CD4-positive, alpha-beta T cell treated with Interleukin-6 for 4 hours (primary cell): Measurements from ENCODE around the gene DEFB129.

ENCODE experiments used
- DNase-seq: peaks from one replicate; pipeline ENCODE4 v3.0.0-alpha.2; 2020; ENCODE audit warnings: mixed read lengths

DEFB129 gene

DNA sequence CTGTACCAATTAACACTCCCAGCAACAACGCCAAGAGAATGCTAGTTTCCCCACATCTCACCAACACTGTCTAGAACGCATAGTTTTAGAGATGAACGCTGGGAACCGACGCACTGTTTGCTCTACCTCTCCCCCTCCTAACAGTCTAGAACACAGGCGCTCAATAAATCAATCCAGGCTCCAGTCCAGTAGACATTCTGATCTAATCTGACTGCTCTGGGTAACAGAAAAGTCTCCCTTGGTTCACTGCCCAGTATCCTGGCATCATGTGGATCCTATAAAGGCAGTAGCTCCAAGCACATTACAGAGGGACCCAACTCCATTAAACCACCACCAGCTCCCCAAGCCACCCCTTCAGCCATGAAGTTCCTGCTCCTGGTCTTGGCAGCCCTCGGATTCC is 30.4 kb downstream of the DEFB129 start, which contains the start of gene DEFB132:
Gene DEFB132 (plus strand): TSS at position 306 of the 400 bp plus-strand sequence. CDS start 55 bp downstream, at position 361.
- DNase-seq, result no peak

GRCh38 chr20:258269-258858 is 31.3 kb downstream of the DEFB129 start:
- no peak for DNase-seq

- peak; percentile 28 for DNase-seq
Measured at GRCh38 chr20:258963-259362, 31.9 kb downstream of the DEFB129 start.

- no peak for DNase-seq
Measured at GRCh38 chr20:259981-260380, 32.9 kb downstream of the DEFB129 start.

GRCh38 chr20:263701-264100 is 36.6 kb downstream of the DEFB129 start:
- no peak for DNase-seq

- DNase-seq, result peak; percentile 92
Measured at GRCh38 chr20:266596-267562, 39.8 kb downstream of the DEFB129 start.

- no peak for DNase-seq
Measured at GRCh38 chr20:270517-270916, 43.5 kb downstream of the DEFB129 start.

- DNase-seq, result no peak
Measured at GRCh38 chr20:271069-271468, 44.0 kb downstream of the DEFB129 start.

- DNase-seq, result no peak
Measured at GRCh38 chr20:271528-271927, 44.5 kb downstream of the DEFB129 start.

GRCh38 chr20:272718-273117 is 45.7 kb downstream of the DEFB129 start:
- DNase-seq, result no peak

- no peak for DNase-seq
Measured at GRCh38 chr20:273884-274283, 46.8 kb downstream of the DEFB129 start.

GRCh38 chr20:275791-276190 is 48.7 kb downstream of the DEFB129 start:
- DNase-seq, result no peak

- no peak for DNase-seq
Measured at GRCh38 chr20:276620-277495, 49.8 kb downstream of the DEFB129 start.

DNA sequence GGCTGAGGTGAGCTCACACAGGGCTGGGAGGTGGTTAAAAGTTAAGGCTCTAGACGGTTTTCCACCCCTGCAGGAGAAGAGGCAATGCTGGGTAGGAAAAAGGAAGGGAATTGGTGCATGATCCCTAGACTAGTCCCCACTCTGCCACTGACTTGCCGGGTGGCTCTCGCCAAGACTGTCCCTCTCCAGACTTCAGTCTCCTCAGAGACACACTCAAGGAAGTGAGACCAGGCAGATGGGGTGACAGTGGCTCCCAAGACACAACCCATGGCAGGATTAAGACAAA is 50.4 kb downstream of the DEFB129 start:
- DNase-seq, result no peak

DNA sequence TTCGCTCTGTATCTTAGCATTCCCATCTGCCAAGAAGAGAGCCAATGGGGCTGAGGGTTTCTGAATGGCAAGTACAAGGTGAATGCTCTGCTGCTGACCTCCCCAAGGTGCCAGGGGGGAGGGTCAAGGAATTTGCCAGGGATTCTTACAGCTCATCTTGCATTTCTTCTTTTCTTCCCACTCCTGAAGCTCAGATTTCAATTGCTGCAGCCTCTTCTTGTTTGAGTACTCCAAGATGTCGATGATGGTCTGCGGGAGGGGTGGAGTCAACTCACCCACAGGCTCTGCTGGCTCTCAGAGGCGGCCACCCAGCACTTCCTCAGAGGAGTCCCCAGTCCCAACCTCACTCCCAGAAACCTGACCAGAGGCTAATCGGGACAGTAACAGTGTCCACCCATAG is 51.1 kb downstream of the DEFB129 start:
- no peak for DNase-seq

- no peak for DNase-seq
Measured at GRCh38 chr20:278607-279571, 51.8 kb downstream of the DEFB129 start.
